GM15510 (cell line): ENCODE results near the gene IFIT2.

Source experiments
- POLR2A ChIP-seq: IDR thresholded peaks from 3 replicates; pipeline ENCODE4 v1.6.1; 2011; ENCODE audit warnings: borderline replicate concordance; ENCODE audit not compliant: insufficient read length; ENCODE audit errors: extremely low read depth

The IFIT2 gene

GRCh38 chr10:89312973-89313372, 11.1 kb downstream of the IFIT2 start:
- TF ChIP-seq POLR2A, result no peak

- TF ChIP-seq POLR2A, result no peak
These were observed 12.8 kb downstream of the IFIT2 start for GRCh38 chr10:89314676-89315075.

- peak; percentile 51 for TF ChIP-seq POLR2A
These were observed 26.1 kb downstream of the IFIT2 start, which contains the start of gene IFIT3 for GRCh38 chr10:89327803-89328441. Gene IFIT3 (plus strand): TSS chr10:89327997. CDS start chr10:89328074, 77 bp downstream.

GRCh38 chr10:89329151-89329550, 27.3 kb downstream of the IFIT2 start:
- TF ChIP-seq POLR2A, result no peak

GRCh38 chr10:89330537-89331212, 28.8 kb downstream of the IFIT2 start:
- TF ChIP-seq POLR2A, result no peak

- TF ChIP-seq POLR2A, result no peak
These were observed 30.3 kb downstream of the IFIT2 start for GRCh38 chr10:89332123-89332633.

- TF ChIP-seq POLR2A, result no peak
These were observed 33.4 kb downstream of the IFIT2 start for GRCh38 chr10:89335226-89335625.

- TF ChIP-seq POLR2A, result no peak
These were observed 34.4 kb downstream of the IFIT2 start for GRCh38 chr10:89336241-89336640.

- no peak for TF ChIP-seq POLR2A
These were observed 35.6 kb downstream of the IFIT2 start for GRCh38 chr10:89337484-89337883.

- TF ChIP-seq POLR2A, result no peak
These were observed 36.9 kb downstream of the IFIT2 start for GRCh38 chr10:89338713-89339112.

GRCh38 chr10:89339875-89340274, 38.0 kb downstream of the IFIT2 start:
- no peak for TF ChIP-seq POLR2A

GRCh38 chr10:89341649-89342048, 39.8 kb downstream of the IFIT2 start:
- no peak for TF ChIP-seq POLR2A

GRCh38 chr10:89342206-89342958, 40.5 kb downstream of the IFIT2 start:
- peak; percentile 24 for TF ChIP-seq POLR2A

- TF ChIP-seq POLR2A, result no peak
These were observed 41.4 kb downstream of the IFIT2 start for GRCh38 chr10:89343089-89343767.

- TF ChIP-seq POLR2A, result no peak
These were observed 42.3 kb downstream of the IFIT2 start for GRCh38 chr10:89344156-89344555.
